H9 (cell line): ENCODE results near the gene ANKRD34B. TPM values are rescaled to one million over a fixed set of nuclear protein-coding genes. Genes with fewer than 3 reads are reported as not detected.

Experiments used
- DNase-seq: peaks from one replicate; pipeline ENCODE4 v3.0.0-alpha.2; 2017
- H2AFZ ChIP-seq: one replicate; pipeline ENCODE4 v1.6.1; 2013; ENCODE audit warnings: mild to moderate bottlenecking, low read length, control low read depth, moderate library complexity
- H2AK5ac ChIP-seq: 2 replicates; pipeline ENCODE4 v1.6.1; 2013; ENCODE audit warnings: low read length, control low read depth, mixed read lengths; ENCODE audit not compliant: insufficient read length
- H2BK120ac ChIP-seq: one replicate; pipeline ENCODE4 v1.6.1; 2013; ENCODE audit warnings: low read depth, mild to moderate bottlenecking, low read length, control low read depth, inconsistent platforms; ENCODE audit not compliant: poor library complexity, severe bottlenecking
- H2BK12ac ChIP-seq: 2 replicates; pipeline ENCODE4 v1.6.1; 2013; ENCODE audit warnings: low read length, control low read depth, mixed read lengths, low read depth; ENCODE audit not compliant: insufficient read length
- H2BK15ac ChIP-seq: 2 replicates; pipeline ENCODE4 v1.6.1; 2013; ENCODE audit warnings: low read depth, low read length, control low read depth
- H2BK20ac ChIP-seq: one replicate; pipeline ENCODE4 v1.6.1; 2013; ENCODE audit warnings: low read depth, mild to moderate bottlenecking, low read length, control low read depth, inconsistent platforms; ENCODE audit not compliant: poor library complexity, severe bottlenecking
- H2BK5ac ChIP-seq: 2 replicates; pipeline ENCODE4 v1.6.1; 2013; ENCODE audit warnings: low read length, control low read depth, mixed read lengths; ENCODE audit not compliant: insufficient read length
- H3K14ac ChIP-seq: 2 replicates; pipeline ENCODE4 v1.6.1; 2013; ENCODE audit warnings: low read length, control low read depth; ENCODE audit not compliant: insufficient read depth
- H3K18ac ChIP-seq: 2 replicates; pipeline ENCODE4 v1.6.1; 2013; ENCODE audit warnings: low read depth, mild to moderate bottlenecking, mixed read lengths, low read length, control low read depth; ENCODE audit not compliant: insufficient read length
- H3K23ac ChIP-seq: 2 replicates; pipeline ENCODE4 v1.6.1; 2013; ENCODE audit warnings: low read length, control low read depth, mixed read lengths, low read depth; ENCODE audit not compliant: insufficient read length
- H3K23me2 ChIP-seq: 2 replicates; pipeline ENCODE4 v1.6.1; 2013; ENCODE audit warnings: low read depth, mild to moderate bottlenecking, mixed read lengths, low read length, control low read depth; ENCODE audit not compliant: insufficient read length, poor library complexity, severe bottlenecking
- H3K27ac ChIP-seq: 2 replicates; pipeline ENCODE4 v1.5.1; 2013; ENCODE audit warnings: low read length, control low read depth, mixed read lengths, low read depth; ENCODE audit not compliant: insufficient read length
- H3K27me3 ChIP-seq: 2 replicates; pipeline ENCODE4 v1.6.1; 2013; ENCODE audit warnings: low read length, control low read depth, inconsistent platforms; ENCODE audit not compliant: insufficient read depth
- H3K4ac ChIP-seq: 2 replicates; pipeline ENCODE4 v1.6.1; 2013; ENCODE audit warnings: low read depth, mild to moderate bottlenecking, control low read depth, inconsistent platforms, low read length, moderate library complexity
- H3K4me1 ChIP-seq: 2 replicates; pipeline ENCODE4 v1.6.1; 2013; ENCODE audit warnings: low read length, control low read depth, inconsistent platforms; ENCODE audit not compliant: insufficient read depth
- H3K4me2 ChIP-seq: 2 replicates; pipeline ENCODE4 v1.6.1; 2013; ENCODE audit warnings: low read length, control low read depth, mixed read lengths; ENCODE audit not compliant: insufficient read length, insufficient read depth
- H3K56ac ChIP-seq: 2 replicates; pipeline ENCODE4 v1.6.1; 2013; ENCODE audit warnings: low read depth, mild to moderate bottlenecking, mixed read lengths, low read length, control low read depth; ENCODE audit not compliant: insufficient read length
- H3K79me1 ChIP-seq: 2 replicates; pipeline ENCODE4 v1.6.1; 2013; ENCODE audit warnings: low read depth, mild to moderate bottlenecking, moderate library complexity, low read length, control low read depth, inconsistent platforms; ENCODE audit not compliant: insufficient read depth, poor library complexity, severe bottlenecking
- H3K79me2 ChIP-seq: 2 replicates; pipeline ENCODE4 v1.6.1; 2013; ENCODE audit warnings: low read length, control low read depth, inconsistent platforms; ENCODE audit not compliant: insufficient read depth
- H3K9ac ChIP-seq: 2 replicates; pipeline ENCODE4 v1.6.1; 2013; ENCODE audit warnings: low read length, control low read depth, mixed read lengths; ENCODE audit not compliant: insufficient read length; ENCODE audit errors: extremely low read depth
- H3K9me3 ChIP-seq: one replicate; pipeline ENCODE4 v1.6.1; 2013; ENCODE audit warnings: low read depth, low read length, inconsistent platforms; ENCODE audit not compliant: control insufficient read depth
- H3T11ph ChIP-seq: one replicate; pipeline ENCODE4 v1.6.1; 2013; ENCODE audit warnings: mild to moderate bottlenecking, low read length, control low read depth, inconsistent platforms
- H4K20me1 ChIP-seq: one replicate; pipeline ENCODE4 v1.6.1; 2013; ENCODE audit not compliant: control insufficient read depth, insufficient read length, insufficient read depth
- H4K5ac ChIP-seq: 2 replicates; pipeline ENCODE4 v1.6.1; 2013; ENCODE audit warnings: low read depth, mild to moderate bottlenecking, mixed read lengths, low read length, control low read depth; ENCODE audit not compliant: insufficient read length
- H4K8ac ChIP-seq: replicated peaks from 2 replicates; pipeline ENCODE4 v1.6.1; 2013; ENCODE audit warnings: low read length, control low read depth, mixed read lengths, low read depth; ENCODE audit not compliant: insufficient read length
- H4K91ac ChIP-seq: 2 replicates; pipeline ENCODE4 v1.6.1; 2013; ENCODE audit warnings: low read depth, mild to moderate bottlenecking, moderate library complexity, mixed read lengths, low read length, control low read depth; ENCODE audit not compliant: insufficient read length
- H3K27ac Mint-ChIP-seq, 3 experiments: 2 replicates in 2 of 3; 3 replicates in 1 of 3; pipeline ENCODE4 v1.8.0; 2020 to 2021; ENCODE audit warnings: mixed read lengths in 3 of 3, mild to moderate bottlenecking in 1 of 3, moderate library complexity in 1 of 3
- H3K27me3 Mint-ChIP-seq: 2 replicates; pipeline ENCODE4 v1.8.0; 2021; ENCODE audit warnings: low read depth, mild to moderate bottlenecking, moderate library complexity, mixed read lengths
- H3K36me3 Mint-ChIP-seq, 3 experiments: 2 replicates in 2 of 3; 3 replicates in 1 of 3; pipeline ENCODE4 v1.8.0; 2020 to 2021; ENCODE audit warnings: low read depth in 3 of 3, mixed read lengths in 3 of 3; ENCODE audit not compliant: insufficient read depth in 1 of 3
- H3K4me1 Mint-ChIP-seq, 2 experiments: 2 replicates each; pipeline ENCODE4 v1.8.0; 2020; ENCODE audit warnings: mixed read lengths in 2 of 2
- H3K4me3 Mint-ChIP-seq, 2 experiments: 2 replicates in 1 of 2; 3 replicates in 1 of 2; pipeline ENCODE4 v1.8.0; 2020 to 2021; ENCODE audit warnings: mild to moderate bottlenecking in 2 of 2, mixed read lengths in 2 of 2, moderate library complexity in 1 of 2
- H3K9me3 Mint-ChIP-seq, 2 experiments: 2 replicates in 1 of 2; 3 replicates in 1 of 2; pipeline ENCODE4 v1.8.0; 2020; ENCODE audit warnings: mild to moderate bottlenecking in 2 of 2, mixed read lengths in 2 of 2, moderate library complexity in 1 of 2
- CTCF ChIP-seq: fragments of 200-600 bp; sonication (generic); conservative IDR thresholded peaks from 3 replicates; pipeline ENCODE4 v1.8.0; 2021; ENCODE audit warnings: antibody characterized with exemption, mild to moderate bottlenecking
- WGBS: extraction: QIAGEN DNeasy Blood & Tissue Kit; methylation state at CpG from one replicate; pipeline ENCODE4 v1.1.7; 2013; ENCODE audit warnings: missing lambda C conversion rate, low lambda C conversion rate, mixed read lengths; ENCODE audit not compliant: insufficient read length; ENCODE audit errors: extremely low coverage; 5-methylcytosine and 5-hydroxymethylcytosine counted together
- total RNA-seq: library from RNA; stranded (reverse); gene quantifications from 2 replicates; pipeline ENCODE4 v1.2.1, GENCODE V29; 2021

ANKRD34B gene
- total RNA-seq, 1 experiment from 2014 or later: 0.72 TPM

- H3K27ac ChIP-seq: no peak overlapping the region
- DNase-seq: peak; percentile 53
- H4K5ac ChIP-seq: no peak overlapping the region
- peaks cover 4 to 9% of the 10 kb centered on the region in 2 experiments; a peak in 2 of 4 replicates for H3K4me1 Mint-ChIP-seq
- no peak overlapping the region for H4K8ac ChIP-seq
- H2BK5ac ChIP-seq: no peak overlapping the region
- H3K9me3 ChIP-seq: no peaks in the 10 kb centered on the region
- peak overlapping the region; percentile 28 for H3K4me2 ChIP-seq
- H3K23me2 ChIP-seq: peaks cover 11% of the 10 kb centered on the region
- no peaks in the 10 kb centered on the region for H3K79me1 ChIP-seq
- no peak overlapping the region for H3K56ac ChIP-seq
- H4K20me1 ChIP-seq: no peaks in the 10 kb centered on the region
- no peak overlapping the region for H2BK12ac ChIP-seq
- TF ChIP-seq CTCF: no peak
- no peaks in the 10 kb centered on the region for H3K4me1 ChIP-seq
- H3K23ac ChIP-seq: no peak overlapping the region
- H3K9ac ChIP-seq: no peak overlapping the region
- peaks cover 0 to 1% (median 0%) of the 10 kb centered on the region in 3 experiments; a peak in 3 of 7 replicates for H3K36me3 Mint-ChIP-seq
- no peak overlapping the region for H3K27ac Mint-ChIP-seq
- no peak overlapping the region for H2BK15ac ChIP-seq
- H3K4ac ChIP-seq: no peak overlapping the region
- WGBS: no CpG with 5 or more reads among the region's 89 CpGs
- peak overlapping the region; percentile 61 to 80 for H3K4me3 Mint-ChIP-seq
- H2AFZ ChIP-seq: no peak overlapping the region
- no peak overlapping the region; the same call in 1 of the 2 replicates for H3K14ac ChIP-seq
- H2BK120ac ChIP-seq: no peak overlapping the region
- H3T11ph ChIP-seq: no peak overlapping the region
- no peak overlapping the region for H2BK20ac ChIP-seq
- H3K79me2 ChIP-seq: no peaks in the 10 kb centered on the region
- H3K18ac ChIP-seq: no peak overlapping the region
- H2AK5ac ChIP-seq: no peak overlapping the region
- peaks cover 9% of the 10 kb centered on the region; the same call in 1 of the 2 replicates for H3K27me3 ChIP-seq
- peaks cover 92% of the 10 kb centered on the region for H3K27me3 Mint-ChIP-seq
- H3K9me3 Mint-ChIP-seq: peaks cover 0 to 2% of the 10 kb centered on the region in 2 experiments; a peak in 1 of 5 replicates
- H4K91ac ChIP-seq: no peak overlapping the region
Measured at GRCh38 chr5:80569086-80569960, 757 bp downstream of the ANKRD34B start.
